Inflammatory macrophage (primary cell): Measurements from ENCODE around the gene FYB2.
"Not testable (repeated sequence)": the region's sequence is repeated elsewhere in the genome, so short reads cannot be mapped to it uniquely, and the experiment has no call there.

Experiments used
- DNase-seq, 2 donors: peaks; one replicate each; pipeline ENCODE4 v3.0.0-alpha.2; 2020 to 2022

Gene FYB2

DNA sequence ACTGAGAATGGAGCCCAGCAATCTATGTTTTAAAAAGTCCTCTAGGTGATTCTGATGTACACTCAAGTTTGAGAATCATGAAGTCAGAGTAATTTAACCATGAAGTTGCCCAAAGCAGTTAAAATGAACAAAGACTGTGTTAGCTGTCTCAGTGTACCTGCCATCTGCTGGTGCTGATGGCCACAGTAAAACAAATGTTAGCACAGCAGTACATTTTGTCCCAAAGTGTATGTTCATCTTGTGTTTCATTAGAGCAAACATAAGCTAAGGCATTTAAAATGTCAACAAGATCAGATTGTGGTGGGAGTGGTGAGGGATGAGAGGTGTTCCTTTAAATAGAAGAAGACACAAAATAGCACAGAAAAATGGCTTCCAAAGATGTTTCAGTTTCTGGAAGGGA lies 31.1 kb downstream of the FYB2 start:
- DNase-seq, result no peak

DNA sequence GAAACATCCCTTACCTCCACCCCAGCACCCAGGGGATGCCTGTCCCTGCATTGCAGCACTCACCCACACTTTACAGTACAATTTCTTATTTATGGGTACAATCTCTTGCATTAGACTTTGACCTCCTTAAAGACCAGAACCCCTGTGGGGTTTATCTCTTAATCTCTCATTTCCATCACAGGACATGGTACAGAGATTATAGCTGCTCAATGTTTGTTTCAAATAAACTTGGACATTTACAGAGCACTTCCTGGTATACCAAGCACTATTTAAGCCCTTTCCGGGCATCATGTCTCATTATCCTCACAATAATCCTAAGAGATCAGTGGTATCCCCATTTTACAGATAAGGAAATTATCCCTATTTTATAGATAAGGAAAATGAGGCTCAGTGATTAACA lies 31.9 kb downstream of the FYB2 start:
- DNase-seq, result no peak

DNA sequence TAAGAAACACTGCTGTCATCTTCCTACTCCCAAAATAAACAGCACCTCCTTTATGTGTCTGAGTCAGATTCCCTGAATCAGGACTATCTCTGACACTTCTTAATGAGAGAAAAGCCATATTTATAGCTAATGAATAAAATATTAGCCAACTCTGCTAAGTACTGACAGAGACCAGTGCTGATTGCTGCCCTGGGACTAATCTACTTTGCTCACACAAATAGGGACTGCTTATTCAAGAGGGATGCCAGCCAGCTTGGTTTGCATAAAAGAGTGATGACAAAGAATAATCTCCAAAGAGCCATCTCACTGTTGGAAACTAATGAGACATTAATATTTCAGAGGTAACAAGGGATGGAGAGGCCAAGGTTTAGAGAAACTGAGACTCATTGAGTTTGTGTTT lies 36.4 kb downstream of the FYB2 start:
- DNase-seq, result no peak

DNA sequence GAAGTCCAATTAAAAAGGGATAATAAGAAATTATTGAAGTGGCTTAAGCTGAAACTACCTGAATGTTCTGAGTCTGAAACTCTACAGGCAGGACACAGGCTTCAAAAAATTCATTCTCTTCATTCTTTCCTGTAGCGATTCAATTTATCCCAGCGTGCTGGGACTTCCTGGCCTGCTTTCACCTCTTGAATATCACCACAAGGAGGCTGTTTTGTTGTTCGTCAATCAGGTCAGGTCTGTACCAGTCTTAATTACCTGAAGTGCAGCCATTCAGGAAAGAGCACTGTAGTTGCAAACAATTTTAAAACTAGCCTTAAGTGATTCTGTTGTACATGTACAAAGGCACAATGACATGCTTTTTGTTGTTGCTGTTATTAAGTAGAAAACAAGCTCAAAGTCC lies 38.4 kb downstream of the FYB2 start:
- no peak for DNase-seq

DNA sequence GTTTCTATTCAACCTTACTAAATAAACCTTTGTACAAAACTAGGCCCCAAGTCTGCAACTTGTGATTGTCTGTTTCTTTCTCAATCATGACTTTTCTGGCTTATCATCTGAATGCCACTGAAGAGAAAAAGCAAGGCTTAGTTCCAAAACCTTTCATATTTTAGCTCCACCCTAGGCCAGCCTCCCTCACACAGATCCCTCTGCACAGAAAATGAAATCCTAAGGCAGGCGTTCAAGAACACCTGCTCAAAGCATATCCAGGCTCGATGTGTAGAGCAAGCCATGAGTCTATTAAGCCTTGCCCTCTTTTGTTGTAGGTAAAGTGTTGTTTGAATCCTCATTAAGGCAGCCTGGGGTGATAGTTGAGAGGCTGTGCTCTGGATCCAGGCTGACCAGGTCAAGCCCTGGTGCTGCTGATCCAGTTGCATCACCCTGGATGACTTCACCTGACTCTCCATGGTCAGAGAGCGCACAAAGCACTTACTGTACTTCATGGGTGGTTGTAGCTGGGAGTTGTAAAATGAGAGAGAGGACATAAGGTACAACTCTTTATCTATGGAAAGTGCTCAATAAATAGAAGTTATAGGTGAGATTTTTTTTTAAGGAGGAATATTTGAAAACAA lies 39.0 kb downstream of the FYB2 start:
- no peak for DNase-seq

DNA sequence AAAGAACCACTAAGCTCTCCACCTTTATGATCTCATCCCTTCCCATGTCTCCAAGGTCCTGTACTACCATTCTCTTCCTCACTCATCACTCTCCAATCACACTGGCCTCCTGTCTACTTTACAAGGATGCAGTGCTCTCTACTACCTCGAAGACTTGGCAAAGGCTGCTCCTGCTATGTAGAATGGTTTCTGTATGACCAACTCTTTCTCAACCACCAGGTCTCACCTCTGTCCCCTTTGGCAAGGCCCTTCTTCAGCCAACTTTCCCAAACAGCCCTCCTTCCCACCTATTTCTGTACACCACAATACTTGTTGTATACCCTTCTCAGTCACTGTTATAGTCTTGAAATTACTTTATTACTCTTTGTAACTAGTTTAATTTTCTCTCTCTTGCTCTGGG lies 41.2 kb downstream of the FYB2 start:
- no peak for DNase-seq

DNA sequence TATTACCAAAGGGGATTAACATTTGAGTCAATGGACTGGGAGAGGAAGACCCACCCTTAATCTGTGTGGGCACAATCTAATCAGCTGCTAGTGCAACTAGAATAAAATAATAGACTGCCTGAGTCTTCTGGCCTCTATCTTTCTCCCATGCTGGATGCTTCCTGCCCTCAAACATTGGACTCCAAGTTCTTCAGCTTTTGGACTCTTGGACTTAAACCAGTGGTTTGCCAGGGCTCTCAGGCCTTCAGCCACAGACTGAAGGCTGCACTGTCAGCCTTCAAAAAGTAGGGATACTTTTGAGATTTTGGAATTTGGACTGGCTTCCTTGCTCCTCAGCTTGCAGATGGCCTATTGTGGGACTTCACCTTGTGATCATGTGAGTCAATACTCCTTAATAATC lies 44.5 kb downstream of the FYB2 start:
- DNase-seq, result not testable (repeated sequence)

DNA sequence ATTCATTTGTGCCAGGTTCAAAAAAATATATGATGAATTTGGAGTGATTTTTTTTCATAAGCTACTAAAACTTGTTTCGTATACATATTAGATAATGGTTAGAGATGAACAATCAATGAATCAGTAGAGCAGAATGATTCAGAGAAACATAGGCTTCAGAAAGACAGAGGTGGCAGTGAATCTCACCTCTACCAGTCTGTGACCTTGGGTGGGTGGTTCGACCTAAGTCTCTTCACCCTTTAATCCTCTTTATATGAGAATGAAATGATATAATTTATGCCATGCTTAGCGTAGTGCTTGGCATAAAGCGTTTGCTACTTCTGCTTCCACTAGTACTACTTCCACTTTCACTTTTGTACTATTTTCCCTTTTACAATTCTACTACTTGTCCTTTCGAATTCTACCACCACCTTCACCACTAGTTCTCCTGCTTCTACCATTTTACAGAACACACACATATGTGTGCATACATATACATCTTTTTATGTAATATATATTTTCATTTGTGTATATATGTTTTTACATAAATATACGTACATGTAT lies 45.1 kb downstream of the FYB2 start:
- DNase-seq, result peak in 1 of 2 donors; percentile 6

DNA sequence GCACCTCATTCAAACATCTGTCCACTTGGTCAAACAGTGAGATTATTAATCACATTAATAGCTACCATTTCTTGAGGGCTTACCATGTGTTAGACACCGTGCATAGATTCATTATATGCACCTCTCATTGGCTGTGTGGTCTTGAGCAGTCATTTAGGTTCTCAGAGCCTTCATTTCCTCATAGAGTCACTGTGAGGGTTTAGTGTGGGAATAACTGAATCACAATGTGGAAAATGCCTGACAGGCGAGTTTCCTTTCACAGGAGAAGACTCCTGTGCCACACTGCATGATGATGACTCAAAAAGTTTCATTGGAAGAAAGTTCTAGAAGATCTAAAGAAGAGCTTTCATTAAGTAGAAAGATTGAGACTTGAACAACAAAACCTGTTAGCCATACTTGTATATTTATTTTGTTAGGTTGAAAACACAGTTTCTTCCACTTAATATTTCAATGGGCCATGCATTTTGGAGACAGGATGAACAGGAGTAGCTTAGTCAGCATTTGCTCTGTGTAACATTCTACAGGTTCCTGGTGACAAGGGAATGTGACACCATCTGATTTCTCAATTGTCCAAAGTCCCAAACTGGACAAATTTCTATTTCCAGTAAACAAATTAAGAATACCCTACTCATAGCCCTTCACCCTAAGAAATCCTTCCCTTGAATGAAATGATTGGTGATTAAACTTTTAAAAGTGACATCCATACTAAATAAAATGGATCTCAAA lies 45.7 kb downstream of the FYB2 start:
- no peak for DNase-seq

DNA sequence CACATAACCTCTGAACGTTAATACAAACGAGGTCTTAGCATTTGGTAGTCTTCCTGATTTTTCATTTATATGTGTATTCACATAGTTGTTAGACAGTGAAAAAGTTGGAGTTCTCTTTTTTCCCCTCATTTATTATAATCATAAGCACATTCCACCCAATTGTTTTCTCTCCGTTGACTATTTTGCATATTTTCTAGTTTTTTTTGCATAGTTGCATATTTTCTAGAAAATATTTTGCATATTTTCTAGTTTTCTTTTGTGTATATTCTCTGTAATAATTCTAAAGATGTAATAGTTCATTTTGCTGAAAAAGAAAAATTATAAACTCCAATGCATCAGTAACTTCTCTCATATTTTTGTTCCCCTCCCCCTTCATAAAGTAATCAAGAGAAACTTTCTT lies 47.5 kb downstream of the FYB2 start:
- no peak for DNase-seq

DNA sequence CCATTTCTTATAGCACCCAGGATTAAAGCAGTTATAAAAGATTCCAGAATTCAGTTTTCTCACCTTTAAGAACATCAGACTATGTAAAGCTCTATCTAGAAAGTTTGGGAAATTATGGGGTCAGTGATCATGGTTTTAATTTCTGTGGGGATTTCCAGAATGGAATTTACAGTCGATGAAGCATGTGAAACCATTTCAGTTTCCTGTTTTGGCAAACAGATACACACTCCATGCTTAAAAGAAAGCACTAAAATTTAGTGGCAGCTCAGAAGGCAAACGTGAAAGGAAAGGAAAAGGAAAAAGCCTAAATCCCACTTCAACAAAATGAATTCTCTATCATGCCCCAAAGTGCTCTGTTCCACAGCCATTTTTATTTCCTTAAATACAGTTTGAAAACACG lies 60.4 kb downstream of the FYB2 start:
- DNase-seq, result no peak

DNA sequence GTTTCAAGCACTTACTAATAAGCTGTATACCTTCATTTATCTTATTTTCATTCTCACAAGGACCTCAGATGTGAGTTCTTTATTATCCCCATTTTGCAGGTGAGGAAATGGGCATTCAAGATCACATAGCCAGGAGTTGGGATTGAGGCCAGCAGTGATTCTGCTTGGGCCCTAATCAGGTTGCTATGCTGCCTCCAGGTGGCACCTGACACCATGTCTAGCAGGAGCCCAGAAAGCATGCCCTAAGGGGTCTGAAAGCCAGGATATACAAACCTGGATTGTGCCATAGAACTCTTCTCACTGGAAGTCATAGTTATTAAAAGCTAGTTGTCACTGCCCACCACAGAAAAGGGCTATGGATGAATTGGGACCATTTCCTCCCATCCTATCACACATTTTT lies 61.1 kb downstream of the FYB2 start:
- no peak for DNase-seq

DNA sequence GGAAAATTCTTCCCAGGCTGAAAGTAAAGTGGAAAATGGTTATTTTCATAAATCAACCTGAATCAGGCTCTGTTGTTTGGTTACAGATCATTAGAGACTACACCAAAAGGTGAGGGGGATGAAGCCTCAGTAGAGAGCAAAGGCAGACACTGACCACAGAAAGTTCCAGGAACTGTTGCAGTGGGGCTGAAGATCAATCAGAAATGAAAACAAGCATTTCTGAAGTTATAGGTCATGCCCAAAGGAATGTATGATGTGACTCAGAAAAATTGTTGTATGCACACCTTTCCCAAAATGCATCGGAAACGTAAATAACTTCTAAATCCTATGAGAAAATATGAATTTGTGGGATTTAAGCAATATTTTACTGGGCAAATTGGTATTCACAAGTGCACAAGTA lies 63.3 kb downstream of the FYB2 start:
- no peak for DNase-seq

DNA sequence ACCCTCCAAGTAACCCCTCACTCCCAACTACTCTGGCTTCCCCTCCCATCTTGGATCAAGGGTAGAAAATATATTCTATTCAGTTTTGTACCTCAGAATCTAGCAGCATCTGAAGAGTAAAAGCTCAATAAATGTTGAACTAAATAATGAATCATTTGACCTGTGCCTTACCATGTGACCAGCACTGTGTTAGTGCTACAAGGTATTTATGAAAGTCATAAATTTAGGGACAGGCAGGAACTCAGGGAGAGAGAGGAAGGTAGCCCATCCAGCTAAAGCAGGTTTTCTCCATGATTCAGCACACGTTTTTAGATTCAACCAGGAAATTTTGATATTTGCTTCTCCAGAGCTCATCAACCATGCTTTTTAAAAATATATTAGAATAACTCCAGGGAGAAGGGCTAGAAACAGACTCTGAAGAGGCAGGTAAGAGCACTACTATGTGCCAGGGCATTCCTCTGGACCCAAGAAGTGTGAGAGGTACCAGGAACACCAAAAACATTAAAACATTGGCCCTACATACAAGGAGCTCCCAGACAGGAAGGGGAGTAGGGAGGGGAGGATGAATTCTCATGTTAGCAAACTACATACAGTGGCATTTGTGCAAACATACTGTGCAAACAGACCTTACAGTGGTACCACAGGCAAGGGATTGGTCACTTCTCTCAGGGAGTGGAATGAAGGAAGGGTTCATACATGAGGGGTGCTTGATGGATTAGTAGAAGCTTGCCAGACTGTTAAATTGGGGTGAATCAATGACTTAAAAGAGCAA lies 64.3 kb downstream of the FYB2 start:
- DNase-seq, result no peak

DNA sequence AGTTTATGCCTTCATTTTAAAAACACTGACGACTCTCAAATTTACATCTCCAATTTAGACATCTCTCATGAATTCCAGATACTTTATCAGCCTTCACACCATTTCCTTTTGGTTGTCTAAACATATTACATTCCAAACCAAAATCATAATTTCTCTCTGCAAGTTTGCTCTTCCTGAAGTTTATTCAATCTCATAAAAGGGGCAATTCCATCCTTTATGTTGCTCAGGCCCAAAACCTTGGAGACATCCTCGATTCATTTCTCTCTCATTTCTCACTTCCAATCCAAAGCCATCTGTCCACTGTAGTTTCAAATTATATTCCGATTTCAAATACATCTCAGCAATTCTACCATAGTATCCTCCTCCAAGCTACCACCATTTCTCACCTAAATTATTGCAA lies 74.0 kb downstream of the FYB2 start:
- DNase-seq, result no peak

DNA sequence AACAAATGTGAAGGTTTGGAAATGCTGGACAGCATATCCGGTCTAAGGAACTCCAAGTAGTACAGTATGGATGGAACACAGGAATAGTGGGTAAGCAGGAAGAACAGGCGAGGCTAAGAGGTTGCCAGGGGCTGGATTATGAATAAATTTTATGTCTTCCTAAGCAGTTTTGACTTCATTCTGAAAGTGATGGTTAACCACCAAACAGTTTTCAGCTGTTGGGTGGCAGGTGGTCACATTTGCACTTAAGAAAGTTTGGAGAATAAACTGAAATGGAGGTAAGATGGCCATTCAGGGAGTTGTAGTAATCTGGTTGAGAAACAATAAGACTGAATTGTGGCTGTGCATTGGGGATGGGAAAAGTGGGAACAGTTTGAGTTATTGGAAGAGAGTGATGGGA lies 90.2 kb downstream of the FYB2 start:
- DNase-seq, result no peak

DNA sequence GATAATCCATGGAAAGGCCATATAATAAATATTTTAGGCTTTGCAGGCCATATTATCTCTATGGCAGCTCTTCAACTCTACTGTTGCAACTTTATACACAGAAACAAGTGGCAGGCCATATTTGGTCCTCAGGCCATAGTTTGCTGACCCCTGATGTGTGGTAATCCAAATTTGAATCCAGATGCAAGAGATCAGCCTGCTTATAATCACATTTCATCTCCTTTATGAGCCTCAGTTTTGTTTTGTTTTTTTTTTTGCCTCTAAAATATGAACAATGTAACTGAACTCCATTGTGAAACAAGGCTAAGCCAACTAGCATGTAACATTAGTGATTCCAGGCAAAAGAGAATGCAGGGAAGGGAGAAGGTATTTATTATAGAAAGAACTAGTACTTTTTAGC lies 92.5 kb downstream of the FYB2 start:
- DNase-seq, result no peak

DNA sequence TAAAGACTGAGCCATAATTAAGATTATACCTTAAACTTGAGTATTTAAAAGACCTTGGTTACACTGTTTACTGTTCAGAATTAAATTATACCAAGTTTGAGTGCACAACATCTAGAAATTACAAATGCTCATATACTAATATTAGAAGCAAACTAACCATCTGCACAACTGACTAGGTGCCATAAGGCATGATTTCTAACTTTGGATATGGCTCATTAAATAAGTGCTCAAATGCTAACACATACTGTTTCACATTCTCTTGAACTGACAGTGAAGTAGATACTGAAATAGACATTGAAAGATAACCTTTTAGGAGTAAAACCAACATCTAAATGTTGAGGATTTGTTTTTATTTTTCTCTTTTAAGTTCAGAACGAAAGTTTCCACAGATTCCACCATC lies 100.0 kb downstream of the FYB2 start:
- DNase-seq, result no peak

DNA sequence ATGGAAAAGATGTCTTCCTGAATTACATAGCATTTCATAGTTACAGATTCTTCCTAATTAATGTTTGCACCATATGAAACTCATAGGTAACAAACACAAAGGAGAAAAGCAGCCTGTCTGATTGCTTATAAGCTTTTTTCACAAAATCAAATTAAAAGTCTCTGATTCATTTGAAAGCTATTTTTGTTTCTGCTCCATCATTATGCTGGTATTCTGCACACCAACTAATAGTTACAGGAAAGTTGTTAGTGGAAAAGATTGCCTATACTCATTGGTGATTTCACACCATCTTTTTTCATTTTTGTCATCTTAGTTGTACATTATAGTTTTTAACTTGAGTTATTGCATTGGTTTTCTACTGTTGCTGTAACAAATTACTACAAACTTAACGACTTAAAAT lies 104.0 kb downstream of the FYB2 start:
- no peak for DNase-seq

DNA sequence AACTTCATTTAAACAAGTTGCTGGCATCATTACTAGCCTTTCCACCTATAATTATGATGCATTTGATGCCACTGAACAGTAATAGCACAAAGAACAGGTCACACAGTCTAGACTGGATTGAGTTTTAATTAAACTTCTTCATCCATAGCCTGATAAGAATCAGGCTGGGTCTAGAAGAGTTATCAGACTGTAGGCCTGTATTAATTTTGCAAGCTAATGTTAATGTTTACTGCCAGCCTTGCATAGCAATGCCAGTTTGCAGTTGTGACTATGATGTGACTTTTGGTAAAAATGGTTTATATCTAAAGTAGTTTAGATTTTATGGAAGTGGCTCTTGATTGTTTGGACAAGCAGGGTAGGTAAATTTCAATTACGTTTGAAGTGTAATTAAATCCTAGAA lies 106.1 kb downstream of the FYB2 start:
- no peak for DNase-seq

DNA sequence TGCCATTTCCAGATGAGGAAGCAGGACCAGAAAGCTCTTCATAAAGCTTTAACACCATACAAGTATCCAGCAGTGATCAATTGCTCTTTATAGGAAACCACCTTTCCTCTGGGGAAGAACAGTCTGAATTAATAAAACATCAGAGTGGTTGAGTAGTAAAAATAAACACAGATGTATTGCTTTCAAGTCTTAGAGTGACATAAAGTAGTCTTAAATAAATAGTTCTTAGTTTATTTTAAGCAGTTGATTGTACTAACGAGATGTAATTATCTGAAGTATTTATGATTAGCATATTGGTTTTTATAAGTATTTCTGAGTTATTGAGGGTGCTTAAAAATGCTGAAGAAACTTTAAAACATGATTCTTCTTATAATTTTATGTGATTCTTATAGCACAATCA lies 107.1 kb downstream of the FYB2 start:
- DNase-seq, result no peak

DNA sequence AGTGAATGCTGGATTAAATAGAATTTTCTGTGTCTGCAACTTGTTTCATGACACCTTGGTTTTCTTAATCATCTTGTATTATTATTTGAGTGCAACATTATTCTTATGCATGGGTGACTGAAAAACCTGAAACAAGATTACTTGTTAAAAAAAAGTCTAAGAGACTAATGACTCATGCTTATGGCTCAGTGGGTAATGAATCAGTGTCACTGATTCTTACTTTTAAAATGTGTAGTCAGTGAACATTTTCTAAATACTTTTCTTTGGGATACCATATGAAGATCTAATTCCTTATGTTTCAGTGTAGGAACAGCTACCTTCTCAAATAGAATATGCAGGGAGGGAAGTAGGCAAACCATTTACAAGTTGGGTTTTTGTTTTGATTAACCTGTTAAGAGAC lies 108.6 kb downstream of the FYB2 start:
- no peak for DNase-seq

DNA sequence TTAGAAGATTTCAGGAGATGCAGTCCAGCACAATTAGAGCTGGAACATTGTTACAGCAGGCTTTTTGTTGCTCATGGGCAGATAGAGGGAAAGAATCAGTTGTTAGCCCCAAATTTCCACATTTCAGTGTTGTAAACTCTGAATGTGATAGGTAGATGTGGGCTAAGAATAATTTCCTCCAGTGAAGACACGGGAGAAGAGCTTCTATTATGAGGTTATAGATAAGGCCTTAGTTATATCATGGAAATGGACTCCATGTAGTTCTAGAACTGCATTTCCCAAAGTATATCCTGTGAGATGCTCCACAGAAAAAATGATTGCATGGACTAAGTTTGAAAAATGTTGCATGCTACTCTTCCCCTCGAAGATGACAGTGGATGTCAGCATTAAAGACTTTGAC lies 109.2 kb downstream of the FYB2 start:
- DNase-seq, result no peak
